Liver (tissue), 3 donors: ENCODE measurements around the gene GRAMD2A.

Experiments used
- GABPA ChIP-seq, 2 donors: IDR thresholded peaks in 1 of 2; conservative IDR thresholded peaks in 1 of 2; 2 replicates each; pipeline ENCODE4 v1.6.1; 2016; ENCODE audit warnings: antibody characterized with exemption in 2 of 2, mild to moderate bottlenecking in 1 of 2, moderate library complexity in 1 of 2
- HNF4G ChIP-seq: IDR thresholded peaks from 2 replicates; pipeline ENCODE4 v1.6.1; 2016; ENCODE audit warnings: antibody characterized with exemption
- JUND ChIP-seq, 2 donors: IDR thresholded peaks; 2 replicates each; pipeline ENCODE4 v1.6.1; 2016; ENCODE audit warnings: antibody characterized with exemption in 2 of 2
- MAX ChIP-seq: IDR thresholded peaks from 2 replicates; pipeline ENCODE4 v1.6.1; 2016; ENCODE audit warnings: antibody characterized with exemption
- RAD21 ChIP-seq, 2 donors: IDR thresholded peaks; 2 replicates each; pipeline ENCODE4 v1.6.1; 2016; ENCODE audit warnings: antibody characterized with exemption in 2 of 2, mild to moderate bottlenecking in 2 of 2
- YY1 ChIP-seq: IDR thresholded peaks from 2 replicates; pipeline ENCODE4 v1.6.1; 2016; ENCODE audit warnings: antibody characterized with exemption, mild to moderate bottlenecking
- TF ChIP-seq, protein P1 (sequence below): fragments of 150-350 bp; IDR thresholded peaks from 2 replicates; pipeline ENCODE4 v1.5.1; 2017; ENCODE audit warnings: improper control_type of control experiment, low read depth, low read length; ENCODE audit not compliant: missing input control
- TF ChIP-seq, protein P2 (sequence below): IDR thresholded peaks from 2 replicates; pipeline ENCODE4 v1.6.1; 2016; ENCODE audit warnings: antibody characterized with exemption
- donor health status: healthy.
- donor health status: healthy.

GRCh38 chr15:72196409-72197040, 1.1 kb downstream of the GRAMD2A start:
- TF ChIP-seq, protein P1, sequence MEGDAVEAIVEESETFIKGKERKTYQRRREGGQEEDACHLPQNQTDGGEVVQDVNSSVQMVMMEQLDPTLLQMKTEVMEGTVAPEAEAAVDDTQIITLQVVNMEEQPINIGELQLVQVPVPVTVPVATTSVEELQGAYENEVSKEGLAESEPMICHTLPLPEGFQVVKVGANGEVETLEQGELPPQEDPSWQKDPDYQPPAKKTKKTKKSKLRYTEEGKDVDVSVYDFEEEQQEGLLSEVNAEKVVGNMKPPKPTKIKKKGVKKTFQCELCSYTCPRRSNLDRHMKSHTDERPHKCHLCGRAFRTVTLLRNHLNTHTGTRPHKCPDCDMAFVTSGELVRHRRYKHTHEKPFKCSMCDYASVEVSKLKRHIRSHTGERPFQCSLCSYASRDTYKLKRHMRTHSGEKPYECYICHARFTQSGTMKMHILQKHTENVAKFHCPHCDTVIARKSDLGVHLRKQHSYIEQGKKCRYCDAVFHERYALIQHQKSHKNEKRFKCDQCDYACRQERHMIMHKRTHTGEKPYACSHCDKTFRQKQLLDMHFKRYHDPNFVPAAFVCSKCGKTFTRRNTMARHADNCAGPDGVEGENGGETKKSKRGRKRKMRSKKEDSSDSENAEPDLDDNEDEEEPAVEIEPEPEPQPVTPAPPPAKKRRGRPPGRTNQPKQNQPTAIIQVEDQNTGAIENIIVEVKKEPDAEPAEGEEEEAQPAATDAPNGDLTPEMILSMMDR = no peak
- no peak for TF ChIP-seq RAD21 (IDR thresholded peaks at IDR 0.05)
- no peak for TF ChIP-seq YY1
- no peak for TF ChIP-seq MAX
- no peak for TF ChIP-seq GABPA (IDR thresholded peaks at IDR 0.05 in 1 of 2, conservative IDR thresholded peaks at IDR 0.05 in 1 of 2)
- TF ChIP-seq, protein P2, sequence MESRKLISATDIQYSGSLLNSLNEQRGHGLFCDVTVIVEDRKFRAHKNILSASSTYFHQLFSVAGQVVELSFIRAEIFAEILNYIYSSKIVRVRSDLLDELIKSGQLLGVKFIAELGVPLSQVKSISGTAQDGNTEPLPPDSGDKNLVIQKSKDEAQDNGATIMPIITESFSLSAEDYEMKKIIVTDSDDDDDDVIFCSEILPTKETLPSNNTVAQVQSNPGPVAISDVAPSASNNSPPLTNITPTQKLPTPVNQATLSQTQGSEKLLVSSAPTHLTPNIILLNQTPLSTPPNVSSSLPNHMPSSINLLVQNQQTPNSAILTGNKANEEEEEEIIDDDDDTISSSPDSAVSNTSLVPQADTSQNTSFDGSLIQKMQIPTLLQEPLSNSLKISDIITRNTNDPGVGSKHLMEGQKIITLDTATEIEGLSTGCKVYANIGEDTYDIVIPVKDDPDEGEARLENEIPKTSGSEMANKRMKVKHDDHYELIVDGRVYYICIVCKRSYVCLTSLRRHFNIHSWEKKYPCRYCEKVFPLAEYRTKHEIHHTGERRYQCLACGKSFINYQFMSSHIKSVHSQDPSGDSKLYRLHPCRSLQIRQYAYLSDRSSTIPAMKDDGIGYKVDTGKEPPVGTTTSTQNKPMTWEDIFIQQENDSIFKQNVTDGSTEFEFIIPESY = no peak
- no peak for TF ChIP-seq HNF4G
- TF ChIP-seq JUND (IDR thresholded peaks at IDR 0.05) = no peak
